Fibroblast of upper back skin (primary cell): Measurements from ENCODE around the gene CDK11A.
"Not testable (repeated sequence)": the region's sequence is repeated elsewhere in the genome, so short reads cannot be mapped to it uniquely, and the experiment has no call there.

Experiments used
- DNase-seq: peaks from one replicate; pipeline ENCODE4 v3.0.0-alpha.2; 2013

The CDK11A gene

GRCh38 chr1:1715109-1715883 is 8.9 kb downstream of the CDK11A start:
- DNase-seq: not testable (repeated sequence)

GRCh38 chr1:1707897-1708296 is 16.3 kb downstream of the CDK11A start:
- not testable (repeated sequence) for DNase-seq

GRCh38 chr1:1707241-1707640 is 16.9 kb downstream of the CDK11A start:
- not testable (repeated sequence) for DNase-seq

GRCh38 chr1:1705623-1706022 is 18.5 kb downstream of the CDK11A start:
- not testable (repeated sequence) for DNase-seq

GRCh38 chr1:1704284-1704957 is 19.7 kb downstream of the CDK11A start:
- not testable (repeated sequence) for DNase-seq

- DNase-seq: no peak
Measured at GRCh38 chr1:1703796-1704195, 20.4 kb downstream of the CDK11A start.

- not testable (repeated sequence) for DNase-seq
Measured at GRCh38 chr1:1702506-1702905, 21.7 kb downstream of the CDK11A start.

- DNase-seq: not testable (repeated sequence)
Measured at GRCh38 chr1:1700557-1700956, 23.6 kb downstream of the CDK11A start.

GRCh38 chr1:1700067-1700466 is 24.1 kb downstream of the CDK11A start:
- DNase-seq: not testable (repeated sequence)

- DNase-seq: not testable (repeated sequence)
Measured at GRCh38 chr1:1699061-1699460, 25.1 kb downstream of the CDK11A start.

GRCh38 chr1:1697358-1698183 is 26.6 kb downstream of the CDK11A start:
- not testable (repeated sequence) for DNase-seq

- DNase-seq: not testable (repeated sequence)
Measured at GRCh38 chr1:1696431-1697357, 27.5 kb downstream of the CDK11A start.

- peak; percentile 87 for DNase-seq
Measured at GRCh38 chr1:1692714-1693647, 31.2 kb downstream of the CDK11A start, which contains the start of gene SLC35E2B. Gene SLC35E2B, minus strand, starts transcription at chr1:1692795. Its CDS starts 16,096 bp downstream, at chr1:1676699.

GRCh38 chr1:1692324-1692713 is 31.8 kb downstream of the CDK11A start:
- DNase-seq: peak; percentile 46

GRCh38 chr1:1691443-1691842 is 32.7 kb downstream of the CDK11A start:
- DNase-seq: not testable (repeated sequence)

GRCh38 chr1:1689526-1689925 is 34.6 kb downstream of the CDK11A start:
- DNase-seq: not testable (repeated sequence)

GRCh38 chr1:1687846-1688245 is 36.3 kb downstream of the CDK11A start:
- DNase-seq: no peak

- DNase-seq: no peak
Measured at GRCh38 chr1:1684031-1684681, 40.0 kb downstream of the CDK11A start.

GRCh38 chr1:1683104-1683905 is 40.9 kb downstream of the CDK11A start:
- no peak for DNase-seq
